NCI-H146 (cell line): Measurements from ENCODE around the gene UBE2R2.
"Not testable (repeated sequence)": the region's sequence is repeated elsewhere in the genome, so short reads cannot be mapped to it uniquely, and the experiment has no call there.

Experiments
- DNase-seq: peaks from one replicate; lab custom pipeline; 2025; lab: John Stamatoyannopoulos, UW

Gene UBE2R2

GRCh38 chr9:33927694-33928093, 110.7 kb downstream of the UBE2R2 start:
- DNase-seq: no peak

- DNase-seq: no peak
Observed at GRCh38 chr9:33931326-33931725, 114.4 kb downstream of the UBE2R2 start.

GRCh38 chr9:33932078-33932807, 115.3 kb downstream of the UBE2R2 start:
- DNase-seq: no peak

- DNase-seq: no peak
Observed at GRCh38 chr9:33934188-33934878, 117.4 kb downstream of the UBE2R2 start.

DNA sequence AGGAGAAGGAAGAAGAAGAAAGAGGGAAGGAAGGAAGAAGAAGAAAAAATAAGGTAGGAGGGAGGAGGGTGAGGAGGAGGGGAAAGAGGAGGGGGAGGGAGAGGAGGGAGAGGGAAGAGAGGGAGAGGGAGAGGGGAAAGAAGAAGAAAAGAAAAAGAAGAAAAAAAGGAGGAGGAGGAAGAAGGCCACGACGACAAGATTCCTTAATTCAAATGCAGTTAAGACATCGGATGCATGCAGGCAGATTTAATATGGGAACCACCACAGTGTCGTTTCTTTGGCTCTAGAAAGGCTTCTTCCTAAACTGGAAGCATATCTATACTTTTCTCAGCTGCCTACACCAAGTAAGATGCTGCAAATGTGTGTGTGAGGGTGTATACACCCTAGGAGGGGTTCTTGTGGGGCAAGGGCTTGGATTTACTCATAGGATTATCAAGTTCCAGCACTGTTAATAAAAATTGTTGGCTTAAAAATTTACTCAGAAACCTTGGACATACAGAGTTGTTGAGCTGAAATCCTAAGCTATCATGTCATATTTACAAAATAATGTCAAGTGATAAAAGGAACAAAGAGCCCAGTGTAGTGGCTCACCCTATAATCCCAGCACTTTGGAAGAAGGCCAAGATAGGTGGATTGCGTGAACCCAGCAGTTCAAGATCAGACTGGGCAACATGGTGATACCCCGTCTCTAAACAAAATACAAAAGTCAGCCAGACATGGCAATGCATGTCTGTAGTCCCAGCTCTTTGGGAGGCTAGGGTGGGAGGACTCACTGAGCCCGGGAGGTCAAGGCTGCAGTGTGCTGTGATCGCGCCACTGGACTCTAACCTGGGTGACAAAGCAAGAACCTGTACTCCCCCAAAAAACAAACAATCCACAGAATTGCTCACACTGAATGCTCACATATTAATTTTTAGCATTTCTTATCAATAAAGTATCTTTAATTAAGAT, 123.2 kb downstream of the UBE2R2 start:
- DNase-seq: no peak

DNA sequence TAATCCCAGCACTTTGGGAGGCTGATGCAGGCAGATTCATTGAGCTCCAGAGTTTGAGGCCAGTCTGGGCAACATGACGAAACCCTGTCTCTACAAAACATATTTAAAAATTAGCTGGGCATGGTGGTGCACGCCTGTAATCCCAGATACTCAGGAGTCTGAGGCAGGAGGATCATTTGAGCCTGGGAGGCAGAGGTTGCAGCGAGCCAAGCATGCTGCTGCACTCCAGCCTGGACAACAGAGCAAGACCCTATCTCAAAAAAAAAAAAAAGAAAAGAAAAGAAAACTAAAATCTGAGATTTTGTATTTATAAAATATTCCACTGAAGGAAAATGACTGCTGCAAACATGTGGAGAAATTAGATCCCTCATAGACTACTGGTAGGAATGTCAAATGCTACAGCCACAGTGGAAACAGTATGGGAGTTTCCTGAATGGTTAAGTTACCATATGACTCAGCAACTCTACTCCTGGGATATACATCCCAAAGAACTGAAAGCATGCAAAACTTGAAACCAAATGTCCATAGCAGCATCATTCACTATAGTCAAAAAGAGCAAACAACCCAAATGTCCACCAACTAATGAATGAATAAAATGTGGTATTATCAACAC, 125.6 kb downstream of the UBE2R2 start:
- no peak for DNase-seq

- DNase-seq: no peak
Observed at GRCh38 chr9:33943389-33943788, 126.4 kb downstream of the UBE2R2 start.

DNA sequence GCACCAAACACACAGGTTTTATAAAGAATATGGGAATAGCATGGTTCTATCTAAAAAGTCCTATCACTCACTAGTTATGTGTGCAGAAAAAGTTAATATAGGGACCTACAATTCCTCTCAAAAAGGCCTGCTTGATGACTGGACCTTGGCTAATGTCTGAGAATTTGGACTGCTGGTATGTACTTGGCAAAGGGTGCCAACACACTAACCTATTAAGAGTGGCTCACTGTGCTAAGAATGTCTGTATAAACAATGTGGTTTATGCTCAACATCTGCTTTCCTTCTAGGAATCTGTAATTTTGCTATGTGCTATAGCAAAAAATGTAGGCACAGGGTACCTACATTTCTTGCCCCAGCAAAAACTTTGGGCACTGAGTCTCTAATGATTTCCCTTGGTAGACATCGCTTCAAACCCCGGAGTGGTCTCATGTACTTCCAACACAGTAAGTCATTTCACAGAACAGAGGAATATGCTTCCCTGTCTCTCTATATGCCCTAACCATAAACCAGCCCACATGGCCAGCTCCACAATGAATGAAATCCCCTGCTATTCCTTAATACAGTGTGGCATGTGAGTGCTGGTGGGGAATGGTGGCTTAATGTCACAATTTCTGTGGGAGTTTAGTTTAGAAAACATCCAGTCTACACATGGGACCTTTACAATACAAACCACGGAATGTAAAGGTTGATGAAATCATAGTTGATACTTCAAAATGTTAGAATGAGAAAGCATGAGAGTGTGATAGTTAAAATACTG, 130.0 kb downstream of the UBE2R2 start:
- no peak for DNase-seq

DNA sequence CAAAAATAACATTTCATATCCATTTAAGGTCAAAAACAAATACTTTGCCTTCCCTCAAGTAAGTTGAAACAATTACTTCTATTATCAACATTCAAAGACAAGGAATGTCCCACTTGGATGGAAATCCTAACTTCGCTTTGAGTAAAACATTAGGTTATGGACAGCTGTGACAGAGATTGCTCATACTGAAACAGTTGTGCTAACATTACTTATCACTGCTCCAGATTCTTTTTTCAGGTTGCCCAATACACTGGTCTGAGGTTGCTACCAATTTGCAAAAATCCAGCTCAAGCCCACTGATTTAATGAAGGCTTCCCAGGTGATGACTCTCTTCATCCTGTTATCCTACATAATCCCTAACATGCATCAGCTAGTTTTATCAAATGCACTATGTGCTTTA, 133.4 kb downstream of the UBE2R2 start:
- no peak for DNase-seq

- DNase-seq: no peak
Observed at GRCh38 chr9:33952066-33952465, 135.1 kb downstream of the UBE2R2 start.

- DNase-seq: no peak
Observed at GRCh38 chr9:33956544-33956943, 139.6 kb downstream of the UBE2R2 start.

DNA sequence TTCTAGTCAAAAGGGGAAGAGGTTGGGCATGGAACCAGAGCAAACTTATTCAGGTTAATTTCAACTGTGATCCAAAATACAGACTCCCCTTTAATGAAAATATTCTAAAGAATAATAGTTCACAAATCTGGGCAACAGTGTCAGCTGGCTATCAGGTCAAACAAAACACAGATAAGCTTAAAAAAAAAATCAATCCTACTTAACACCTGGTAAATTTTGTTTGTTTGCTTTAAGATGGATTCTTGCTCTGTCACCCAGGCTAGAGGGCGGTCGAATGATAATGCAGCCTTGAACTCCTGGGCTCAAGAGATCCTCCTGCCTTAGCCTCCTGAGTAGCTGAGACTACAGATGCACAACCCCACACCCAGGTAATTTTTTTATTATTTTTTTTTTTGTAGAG, 142.8 kb downstream of the UBE2R2 start:
- DNase-seq: no peak

DNA sequence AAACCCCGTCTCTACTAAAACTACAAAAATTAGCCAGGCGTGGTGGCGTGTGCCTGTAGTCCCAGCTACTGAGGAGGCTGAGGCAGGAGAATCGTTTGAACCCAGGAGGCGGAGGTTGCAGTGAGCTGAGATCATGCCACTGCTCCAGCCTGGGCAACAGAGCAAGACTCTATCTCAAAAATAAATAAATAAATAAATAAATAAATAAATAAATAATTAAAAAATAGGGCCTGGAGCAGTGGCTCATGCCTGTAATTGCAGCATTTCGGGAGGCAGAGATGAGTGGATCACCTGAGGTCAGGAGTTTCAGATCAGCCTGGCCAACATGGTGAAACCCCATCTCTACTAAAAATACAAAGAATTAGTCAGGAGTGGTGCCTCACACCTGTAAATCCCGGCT, 145.5 kb downstream of the UBE2R2 start:
- DNase-seq: not testable (repeated sequence)

DNA sequence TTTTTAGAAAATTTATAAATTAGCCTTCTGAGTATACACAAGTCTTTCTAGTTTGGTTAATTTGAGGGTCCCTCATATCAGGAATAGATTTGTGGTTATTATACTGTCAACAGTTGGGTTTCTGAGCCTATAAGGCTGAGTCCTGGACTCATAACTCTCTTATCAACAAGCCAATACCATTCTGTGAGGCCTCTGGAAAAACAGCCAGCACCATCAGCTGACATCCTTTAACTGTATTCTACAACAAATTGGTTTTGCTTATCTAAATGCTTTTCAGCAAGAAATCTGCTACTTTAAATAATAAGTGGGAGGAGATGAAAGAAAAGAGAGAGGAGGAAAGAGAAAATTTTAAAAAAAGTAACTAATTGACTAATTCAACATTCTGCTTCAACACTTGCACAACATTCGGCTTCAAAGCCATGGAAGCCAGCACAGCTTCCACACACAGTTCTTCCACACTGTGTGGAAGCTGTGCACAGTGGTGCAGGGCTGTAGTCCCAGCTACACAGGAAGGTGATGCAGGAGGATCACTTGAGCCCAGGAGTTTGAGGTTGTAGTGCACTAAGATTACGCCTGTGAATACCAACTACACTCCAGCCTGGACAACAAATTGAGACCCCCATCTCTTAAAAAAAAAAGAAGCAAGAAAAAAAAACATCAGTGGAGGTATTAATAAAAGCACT, 147.3 kb downstream of the UBE2R2 start:
- no peak for DNase-seq
